HG02938 (cell line): ENCODE data around the gene KCNK10.

Source experiments
- ATAC-seq: cut with Tn5 transposase; IDR thresholded peaks from one replicate; pipeline ENCODE4 v1.9.1; 2021; ENCODE audit warnings: mild to moderate bottlenecking, moderate library complexity; ENCODE audit not compliant: unreplicated experiment

KCNK10 gene, protein sequence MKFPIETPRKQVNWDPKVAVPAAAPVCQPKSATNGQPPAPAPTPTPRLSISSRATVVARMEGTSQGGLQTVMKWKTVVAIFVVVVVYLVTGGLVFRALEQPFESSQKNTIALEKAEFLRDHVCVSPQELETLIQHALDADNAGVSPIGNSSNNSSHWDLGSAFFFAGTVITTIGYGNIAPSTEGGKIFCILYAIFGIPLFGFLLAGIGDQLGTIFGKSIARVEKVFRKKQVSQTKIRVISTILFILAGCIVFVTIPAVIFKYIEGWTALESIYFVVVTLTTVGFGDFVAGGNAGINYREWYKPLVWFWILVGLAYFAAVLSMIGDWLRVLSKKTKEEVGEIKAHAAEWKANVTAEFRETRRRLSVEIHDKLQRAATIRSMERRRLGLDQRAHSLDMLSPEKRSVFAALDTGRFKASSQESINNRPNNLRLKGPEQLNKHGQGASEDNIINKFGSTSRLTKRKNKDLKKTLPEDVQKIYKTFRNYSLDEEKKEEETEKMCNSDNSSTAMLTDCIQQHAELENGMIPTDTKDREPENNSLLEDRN

DNA sequence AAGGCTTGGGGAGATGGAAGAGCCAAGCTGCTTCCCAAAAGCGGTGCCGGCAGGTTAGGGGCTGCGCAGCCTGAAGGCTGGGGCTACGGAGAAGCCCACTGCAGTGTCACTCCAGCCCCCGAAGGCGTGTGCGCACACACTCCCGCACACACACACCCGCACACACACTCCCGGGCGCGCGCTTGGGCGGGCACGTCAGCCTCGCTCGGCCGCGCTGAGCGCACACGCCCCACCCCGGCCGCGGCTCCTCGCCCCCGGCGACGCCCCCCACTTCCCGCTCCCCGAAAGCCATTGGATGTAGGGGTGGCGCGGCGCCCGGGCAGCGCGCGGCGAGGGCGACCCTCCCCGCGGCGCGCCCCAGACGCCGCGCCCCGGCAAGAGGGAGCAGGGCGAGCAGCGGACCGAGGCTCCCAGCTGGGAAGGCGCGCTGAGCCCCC, at the start of gene KCNK10:
Gene KCNK10 (minus strand): TSS at position 184 of the 437 bp plus-strand sequence. CDS start 471 bp downstream, outside the sequence.
- peak; percentile 15 for ATAC-seq

DNA sequence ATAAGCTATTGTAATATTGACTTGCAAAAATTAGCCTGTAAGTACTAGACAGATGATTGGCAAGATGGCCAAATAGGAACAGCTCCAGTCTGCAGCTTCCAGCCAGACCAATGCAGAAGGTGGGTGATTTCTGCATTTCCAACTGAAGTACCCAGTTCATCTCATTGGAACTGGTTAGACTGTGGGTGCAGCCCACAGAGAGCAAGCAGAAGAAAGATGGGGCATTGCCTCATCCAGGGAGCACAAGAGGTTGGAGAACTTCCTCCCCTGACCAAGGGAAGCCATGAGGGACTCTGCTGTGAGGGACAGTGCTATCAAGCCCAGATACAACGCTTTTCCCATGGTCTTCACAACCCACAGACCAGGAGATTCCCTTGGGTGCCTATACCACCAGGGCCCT, 46.4 kb upstream of the KCNK10 start:
- no peak for ATAC-seq

DNA sequence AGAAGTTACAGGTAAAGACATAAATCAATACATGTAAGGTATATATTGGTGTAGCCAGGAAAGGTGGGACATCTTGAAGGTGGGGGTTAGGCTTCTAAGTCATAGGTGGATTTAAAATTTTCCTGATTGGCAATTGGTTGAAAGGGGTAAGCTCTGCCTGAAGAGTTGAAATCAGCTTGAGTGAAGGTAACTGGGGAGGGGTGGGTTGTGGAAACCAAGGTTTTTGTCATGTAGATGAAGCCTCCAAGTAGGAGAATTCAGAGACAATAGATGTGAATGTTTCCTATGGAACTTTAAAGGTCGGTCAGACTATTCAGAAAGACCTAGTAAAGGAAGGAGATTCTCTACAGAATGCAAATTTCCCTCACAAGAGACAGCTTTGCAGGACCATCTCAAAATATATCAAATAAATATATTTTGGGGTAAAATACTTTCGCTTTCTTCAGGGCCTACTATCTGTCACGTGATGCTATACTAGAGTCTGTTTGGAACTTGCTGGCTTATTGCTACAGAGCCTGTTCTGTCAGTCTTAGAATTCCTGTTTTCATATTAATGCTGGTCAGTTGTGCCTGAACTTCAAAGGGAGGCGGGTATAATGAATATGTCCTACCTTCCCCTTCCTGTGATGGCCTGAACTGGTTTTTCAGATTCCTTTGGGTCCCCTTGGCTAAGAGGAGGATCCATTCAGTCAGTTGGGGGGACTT, 41.8 kb upstream of the KCNK10 start:
- ATAC-seq = no peak

DNA sequence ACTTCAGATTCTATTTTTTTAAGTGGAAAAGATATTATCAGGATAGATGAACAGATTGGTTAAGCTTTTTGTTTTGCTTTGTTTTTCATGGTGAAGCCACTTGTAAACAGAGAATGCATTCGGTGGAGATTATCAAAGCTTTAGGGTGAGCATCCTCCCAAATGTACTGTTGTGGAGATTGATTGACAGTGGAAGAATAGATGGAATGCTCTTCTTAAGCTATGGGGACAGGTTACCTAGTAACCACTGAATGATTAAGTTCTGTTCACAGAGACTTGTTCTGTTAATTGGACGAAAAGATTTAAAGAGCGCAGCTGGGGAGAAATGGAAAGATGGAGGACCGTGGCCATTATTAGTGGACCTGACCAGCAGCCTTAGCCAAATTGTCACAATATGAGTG, 40.6 kb upstream of the KCNK10 start:
- ATAC-seq = no peak

DNA sequence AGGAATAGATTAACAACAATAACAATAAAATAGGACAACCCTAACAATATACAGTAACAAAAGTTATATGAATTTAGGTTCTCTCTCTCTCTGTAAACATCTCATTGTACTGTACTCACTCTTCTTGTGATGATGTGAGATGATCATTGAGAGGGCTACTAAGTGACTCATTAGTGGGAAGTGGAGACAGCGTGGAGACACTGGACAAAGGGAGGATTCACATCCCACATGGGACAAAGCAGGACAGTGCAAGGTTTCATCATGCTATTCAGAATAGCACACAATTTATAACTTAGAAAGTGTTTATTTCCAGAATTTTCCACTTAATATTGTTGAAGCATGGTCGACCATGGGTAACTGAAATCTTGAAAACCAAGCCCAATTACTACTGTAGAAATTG, 36.4 kb upstream of the KCNK10 start:
- no peak for ATAC-seq

DNA sequence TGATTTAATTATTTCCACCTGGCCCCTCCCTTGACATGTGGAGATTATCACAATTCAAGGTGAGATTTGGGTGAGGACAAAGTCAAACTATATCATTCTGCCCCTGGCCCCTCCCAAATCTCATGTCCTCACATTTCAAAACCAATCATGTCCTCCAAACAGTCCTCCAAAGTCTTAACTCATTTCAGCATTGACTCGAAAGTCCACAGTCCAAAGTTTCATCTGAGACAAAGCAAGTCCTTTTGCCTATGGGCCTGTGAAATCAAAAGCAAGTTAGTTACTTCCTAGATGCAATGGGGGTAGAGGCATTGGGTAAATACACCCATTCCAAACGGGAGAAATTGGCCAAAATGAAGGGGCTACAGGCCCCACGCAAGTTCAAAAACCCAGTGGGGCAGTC, 31.3 kb upstream of the KCNK10 start:
- no peak for ATAC-seq

DNA sequence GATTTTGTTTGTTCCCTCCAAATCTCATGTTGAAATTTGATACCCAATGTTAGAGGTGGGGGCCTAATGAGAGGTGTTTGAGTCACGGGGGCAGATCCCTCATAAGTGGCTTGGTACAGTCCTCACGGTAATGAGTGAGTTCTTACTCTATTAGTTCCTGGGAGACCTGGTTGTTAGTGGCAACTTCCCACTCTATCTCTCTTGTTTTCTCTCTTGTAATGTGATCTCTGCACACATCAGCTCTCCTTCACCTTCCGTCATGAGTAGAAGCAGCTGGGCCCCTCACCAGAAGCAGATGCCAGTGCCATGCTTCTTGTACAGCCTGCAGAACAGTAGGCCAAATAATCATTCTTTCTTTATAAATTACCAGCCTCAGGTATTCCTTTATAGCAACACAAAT, 29.6 kb upstream of the KCNK10 start:
- no peak for ATAC-seq

DNA sequence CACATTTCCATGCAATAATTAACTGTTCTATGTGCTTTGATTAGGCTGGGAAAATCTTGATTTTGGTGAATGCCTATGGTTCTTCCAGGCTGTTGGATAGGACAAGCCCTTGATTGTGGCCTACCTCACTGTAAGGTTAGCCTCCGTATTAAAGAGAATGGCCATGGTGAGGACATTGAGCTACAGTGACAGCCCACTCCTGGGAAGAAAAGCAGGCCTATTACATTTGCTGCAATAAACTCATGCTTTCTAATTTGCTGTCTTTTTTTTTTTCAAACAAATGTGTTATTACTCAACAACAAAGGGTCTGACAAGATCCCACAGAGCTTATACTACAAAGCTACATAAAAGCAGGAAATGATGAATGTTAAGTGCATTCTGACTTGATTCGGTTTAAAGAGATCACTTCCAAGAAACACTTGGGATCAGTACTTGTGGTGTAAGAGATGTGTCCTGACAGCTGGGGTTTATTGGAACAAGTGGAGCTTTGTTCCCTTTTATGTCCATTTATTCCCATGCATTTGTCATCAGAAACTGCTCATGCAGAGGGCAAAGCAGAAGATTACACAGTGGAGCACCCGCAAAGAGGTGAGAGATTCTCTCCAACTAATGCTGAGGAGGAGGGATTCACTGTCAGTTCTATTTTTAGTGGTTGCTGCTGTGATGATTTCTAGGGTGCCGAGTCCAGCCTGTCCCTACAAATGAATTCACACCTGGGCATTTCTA, 29.1 kb upstream of the KCNK10 start:
- no peak for ATAC-seq

DNA sequence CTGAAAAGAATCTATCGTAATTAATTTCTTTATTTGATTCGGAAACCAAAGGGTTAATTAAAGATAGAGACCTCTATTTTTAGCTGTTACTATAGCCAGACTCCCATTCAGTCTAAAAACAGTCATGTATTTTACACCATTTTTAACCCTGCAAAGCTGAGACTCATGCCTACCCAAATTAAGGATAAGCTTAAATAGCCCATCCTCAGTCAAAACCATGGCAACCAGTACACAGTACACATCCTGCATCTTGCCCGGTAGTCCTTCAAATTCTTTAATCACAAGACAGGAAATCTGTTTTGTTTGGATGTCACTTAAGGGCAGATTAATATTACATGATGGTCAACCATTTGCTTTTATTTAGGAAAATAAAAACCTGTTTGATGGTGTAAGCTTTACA, 25.5 kb upstream of the KCNK10 start:
- ATAC-seq = no peak

DNA sequence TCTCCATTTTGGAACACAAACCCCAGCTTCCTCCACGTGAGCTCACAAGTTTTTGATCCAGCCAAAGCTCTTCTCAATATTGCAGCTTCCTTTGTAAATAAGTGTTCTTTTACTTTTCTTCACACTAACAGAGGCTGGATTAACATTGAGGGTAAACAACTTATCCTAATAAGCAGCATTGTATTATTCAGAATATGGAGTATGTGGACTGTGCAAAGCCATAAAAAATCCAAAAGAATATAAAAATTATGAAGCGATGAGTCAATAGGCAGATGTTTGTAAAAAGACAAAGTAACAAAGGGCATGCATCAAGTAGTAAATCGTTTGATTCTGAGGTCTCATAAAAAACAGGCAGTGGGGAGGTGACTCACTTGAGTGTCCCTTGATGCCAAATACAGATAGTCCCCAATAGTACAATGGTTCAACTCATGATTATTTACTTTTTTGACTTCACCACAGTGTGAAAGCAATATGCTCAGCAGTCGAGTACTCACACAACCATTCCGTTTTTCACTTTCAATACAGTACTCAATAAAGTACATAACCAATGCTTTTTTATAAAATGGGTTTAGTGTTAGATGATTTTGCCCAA, 23.1 kb upstream of the KCNK10 start:
- ATAC-seq = no peak

DNA sequence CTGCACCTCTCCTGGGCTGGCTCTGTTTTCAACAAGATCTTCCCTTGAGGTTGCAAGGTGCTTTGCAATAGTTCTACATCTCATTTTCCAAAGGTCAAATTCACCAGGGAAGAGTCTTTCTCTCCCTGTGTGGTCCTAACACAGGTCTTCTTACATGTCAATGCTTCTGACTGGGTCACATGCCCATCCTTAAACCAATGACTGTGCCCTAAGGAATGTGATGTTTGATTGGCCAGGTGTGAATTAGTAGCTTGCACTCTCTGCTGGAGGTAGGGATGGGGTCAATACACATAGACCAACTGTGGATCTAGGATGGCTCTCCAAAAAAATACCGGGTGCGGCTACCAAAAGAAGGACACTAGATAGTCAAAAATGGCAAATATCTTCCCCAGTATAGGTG, 19.9 kb upstream of the KCNK10 start:
- ATAC-seq = no peak

DNA sequence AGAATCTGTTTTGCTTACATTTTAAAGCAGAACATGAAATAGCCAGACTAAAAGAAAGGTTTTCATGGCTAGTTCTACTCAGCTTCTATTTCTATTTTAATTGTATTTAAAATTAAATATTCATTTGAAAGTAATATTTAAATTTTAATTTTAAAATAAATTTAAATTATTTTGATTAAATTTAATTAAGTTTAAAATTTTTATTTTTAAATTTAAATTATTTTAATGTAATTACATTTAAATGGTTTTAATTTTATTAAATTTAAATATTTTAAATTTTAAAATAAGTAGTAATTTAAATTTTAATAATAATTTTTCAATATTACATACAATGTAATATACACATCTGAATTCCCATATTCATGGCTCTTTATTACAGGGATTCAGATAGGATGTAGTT, 17.3 kb upstream of the KCNK10 start:
- ATAC-seq = no peak

DNA sequence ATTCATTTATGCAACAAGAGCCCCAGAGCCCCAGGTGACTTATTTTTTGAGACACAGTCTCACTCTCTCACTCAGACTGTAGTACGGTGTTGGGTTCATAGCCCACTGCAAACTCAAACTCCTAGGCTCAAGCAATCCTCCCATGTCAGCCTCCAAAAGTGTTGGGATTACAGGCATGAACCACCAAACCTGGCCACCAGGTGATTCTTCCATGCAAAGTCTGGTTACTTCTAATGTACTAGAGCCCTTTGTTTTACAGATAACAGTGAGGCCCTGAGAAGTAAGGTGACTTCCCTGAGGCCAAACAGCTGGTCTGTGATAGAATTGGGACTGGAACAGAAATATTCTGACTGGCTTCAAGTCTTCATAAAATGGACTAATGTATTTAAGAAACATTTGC, 10.0 kb upstream of the KCNK10 start:
- ATAC-seq = no peak

DNA sequence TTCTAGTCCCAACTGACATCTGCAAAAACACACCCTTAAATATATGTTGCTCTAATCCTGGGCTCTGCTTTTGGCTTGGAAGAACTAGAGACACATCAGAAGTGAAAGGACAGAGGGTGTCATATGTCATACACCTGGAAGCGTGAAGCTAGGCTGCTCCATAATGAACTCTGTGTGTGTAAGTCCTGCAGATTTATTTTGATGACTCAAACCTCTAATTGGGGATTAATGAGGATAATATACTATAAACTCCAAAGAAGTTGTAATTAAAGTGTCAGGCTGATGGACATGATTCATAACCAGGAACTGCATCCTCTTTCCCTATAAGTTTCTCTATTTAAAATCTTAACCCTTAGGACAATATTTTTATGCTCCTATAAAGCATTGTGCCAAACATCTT, 4.4 kb upstream of the KCNK10 start:
- no peak for ATAC-seq

DNA sequence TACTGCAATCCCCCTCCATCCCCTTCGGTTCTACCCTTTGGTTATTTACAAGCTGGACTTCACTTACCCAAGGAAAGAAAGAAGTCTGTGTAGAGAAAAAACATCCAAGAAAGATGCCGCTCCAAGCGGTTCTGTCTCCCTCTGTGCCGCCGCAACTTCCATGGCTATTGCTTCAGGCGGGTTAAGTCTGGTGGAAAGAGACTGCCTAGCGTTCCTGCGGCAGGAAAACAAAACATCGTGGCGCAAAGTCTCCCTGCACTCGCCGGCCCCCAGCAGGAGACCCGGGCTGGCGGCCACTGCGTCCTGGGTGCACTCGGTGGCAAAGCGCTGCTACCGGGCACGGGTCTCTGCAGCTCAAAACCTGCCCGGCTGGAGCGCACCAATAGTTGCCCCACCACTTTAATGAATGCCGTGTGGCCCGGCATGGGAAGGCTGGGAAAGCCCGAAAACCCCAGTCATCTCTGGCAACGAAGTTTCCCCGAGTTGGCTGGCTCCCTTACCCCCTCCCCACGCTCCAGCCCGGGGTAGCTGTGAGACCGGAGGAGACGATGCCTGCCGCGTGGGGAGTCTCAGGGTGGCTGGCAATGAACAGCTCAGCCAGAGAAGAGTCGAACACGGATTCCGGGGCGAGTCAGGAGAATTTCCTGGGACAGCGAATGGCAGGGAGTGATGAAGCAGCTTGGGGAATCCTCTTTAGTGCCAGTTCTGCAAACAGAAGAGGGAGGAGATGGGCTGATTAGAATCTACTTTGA, 3.5 kb upstream of the KCNK10 start:
- ATAC-seq = no peak

DNA sequence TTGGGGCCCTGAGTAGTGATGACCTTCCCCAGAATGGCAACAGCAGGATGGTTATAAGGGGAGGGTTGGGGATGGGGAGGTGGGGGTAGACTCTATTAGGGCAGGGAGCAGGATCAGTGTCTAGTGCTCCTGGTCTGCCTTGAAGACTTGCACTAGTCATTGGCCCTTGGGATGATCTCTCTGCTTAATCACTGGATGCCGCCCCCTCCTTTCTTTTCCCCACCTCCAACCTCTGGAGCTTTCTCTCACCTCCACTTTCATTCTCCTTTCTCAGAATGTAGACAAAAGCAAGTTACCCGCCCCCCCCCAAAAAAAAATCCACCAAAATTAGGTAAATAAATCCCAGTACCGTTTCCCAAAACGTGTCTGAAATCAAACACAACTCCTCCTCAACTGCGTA, 2.8 kb upstream of the KCNK10 start:
- no peak for ATAC-seq

DNA sequence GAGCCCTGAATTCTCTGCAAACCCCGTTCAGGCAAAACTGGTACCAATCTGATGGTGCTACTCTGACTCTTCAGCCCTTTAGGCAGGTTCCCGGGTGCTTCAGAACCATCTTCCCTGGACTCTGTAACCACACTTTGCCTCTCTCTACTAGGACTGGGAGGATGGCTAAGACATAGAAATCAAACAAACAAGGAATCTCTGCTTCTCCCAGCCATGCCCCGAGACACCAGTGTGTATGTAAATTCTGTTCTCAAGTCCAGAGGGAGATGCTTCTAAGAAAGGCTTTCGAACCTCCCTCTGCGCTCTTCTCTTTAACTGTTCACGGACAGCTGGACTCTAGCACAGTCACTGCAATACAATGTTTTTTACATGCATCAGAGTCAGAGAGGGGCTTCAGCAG, 1.9 kb upstream of the KCNK10 start:
- ATAC-seq = no peak

DNA sequence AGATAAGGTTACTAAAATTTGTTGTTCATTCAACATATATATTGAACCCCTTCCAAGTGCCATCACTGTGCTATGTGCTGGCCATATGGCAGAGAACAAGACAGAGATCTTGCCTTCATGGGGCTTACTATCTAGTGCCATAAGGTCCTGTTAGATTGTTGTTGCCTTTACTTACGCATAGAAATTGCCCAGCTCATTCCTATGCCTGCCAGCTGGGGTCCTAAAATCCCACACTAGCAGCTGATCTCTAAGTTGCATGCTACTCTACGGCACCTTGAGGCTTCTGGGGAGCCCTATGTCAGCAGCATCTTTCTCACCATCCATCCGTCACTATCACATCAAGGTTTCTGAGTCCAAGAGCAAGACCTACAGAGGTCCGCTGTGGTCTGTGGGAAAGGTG, 1.4 kb upstream of the KCNK10 start:
- no peak for ATAC-seq

DNA sequence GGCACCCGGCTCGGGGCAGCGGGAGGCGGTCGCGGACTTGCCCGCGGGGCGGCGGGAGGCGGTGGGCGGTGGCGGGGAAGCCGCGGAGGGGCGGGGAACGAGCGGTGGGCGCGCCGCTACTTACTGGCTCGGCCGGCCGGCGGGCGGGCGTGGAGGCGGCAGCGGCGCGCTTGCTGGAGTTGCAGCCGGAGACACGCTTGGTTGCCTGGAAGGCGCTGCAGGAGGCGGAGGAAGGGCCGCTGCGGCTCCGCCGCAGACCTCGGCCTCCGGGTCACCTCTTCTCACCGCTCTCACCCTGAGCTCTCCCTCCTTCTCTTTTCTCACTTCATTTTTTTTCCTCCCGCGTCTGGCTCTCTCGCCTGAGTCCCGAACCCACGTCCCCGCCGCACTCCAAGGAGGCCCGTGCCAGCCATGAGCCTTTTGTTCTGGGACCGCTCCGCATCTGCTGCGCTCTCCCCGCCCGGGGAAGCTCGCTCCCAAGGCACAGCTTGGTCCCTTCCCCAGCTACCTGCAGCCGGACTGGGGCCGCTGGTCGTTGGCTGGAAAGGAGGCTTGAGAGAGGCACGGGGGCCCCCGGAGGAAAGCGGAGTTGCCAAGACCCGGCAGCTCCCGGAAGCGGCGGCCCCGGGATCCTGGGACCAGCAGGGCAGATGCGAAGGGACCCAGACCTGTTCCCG, 592 bp upstream of the KCNK10 start:
- ATAC-seq = peak; percentile 69
